ENCODE results near the gene SLC29A4. TPM values are rescaled to one million over a fixed set of nuclear protein-coding genes. Genes with fewer than 3 reads are reported as not detected.

SLC29A4 gene
- total RNA-seq, 2 donors from 2014 or later: 0.14 to 0.21 TPM

GRCh38 chr7:5352440-5353010, 69.8 kb downstream of the SLC29A4 start:
- H3K36me3 ChIP-seq: peaks cover 52% of the 10 kb centered on the region
- no peak overlapping the region for H3K27ac ChIP-seq
- H3K4me1 ChIP-seq (ENCODE audit: control insufficient read depth in 1 of 2, low read depth in 2 of 2): peaks cover 7 to 44% of the 10 kb centered on the region in 2 donors
- no peaks in the 10 kb centered on the region for H3K27me3 ChIP-seq (replicated peaks; ENCODE audit: insufficient read depth)
- no peaks in the 10 kb centered on the region for H3K9me3 ChIP-seq
- no peak overlapping the region for H3K4me3 ChIP-seq
- DNase-seq (ENCODE audit: low spot score): no peak
- no peak for TF ChIP-seq CTCF (IDR thresholded peaks at IDR 0.05)
- ATAC-seq (ENCODE audit: insufficient number of reproducible peaks, low FRiP score, low read depth): no peak

GRCh38 chr7:5354460-5355232, 71.9 kb downstream of the SLC29A4 start:
- Histone ChIP-seq H3K36me3 (peaks cover 54% of the 10 kb centered on the region), H3K27me3 (replicated peaks; ENCODE audit: insufficient read depth) (no peaks in the 10 kb centered on the region), H3K4me1 (ENCODE audit: control insufficient read depth in 1 of 2, low read depth in 2 of 2) (peaks cover 7 to 63% of the 10 kb centered on the region in 2 donors), H3K27ac (no peak overlapping the region), H3K9me3 (no peaks in the 10 kb centered on the region), H3K4me3 (peak overlapping the region; percentile 3)
- DNase-seq (ENCODE audit: low spot score) (no peak), ATAC-seq (ENCODE audit: insufficient number of reproducible peaks, low FRiP score, low read depth) (no peak)
- no peak for TF ChIP-seq CTCF (IDR thresholded peaks at IDR 0.05)

Other genes with a start within 250 kb of the SLC29A4 start
- gene RBAK, start 237.1 kb upstream of the SLC29A4 start, total RNA-seq: 10 to 100 TPM in 1 of 2 donors, 1 to 10 TPM in 1; 8.3 to 15.9 TPM
- 10 to 100 TPM; 38.4 to 55.4 TPM for gene WIPI2, start 92.7 kb upstream of the SLC29A4 start, total RNA-seq
- 100 to 1,000 TPM; 182 to 244 TPM for gene TNRC18, start 140.9 kb downstream of the SLC29A4 start, total RNA-seq
- 1 to 10 TPM; 7.2 to 8.1 TPM for gene FBXL18, start 230.9 kb downstream of the SLC29A4 start, total RNA-seq
- over 10,000 TPM in 1 of 2 donors, 1,000 to 10,000 TPM in 1; 7,643 to 10,126 TPM for gene ACTB, start 247.7 kb downstream of the SLC29A4 start, total RNA-seq

All from thoracic aorta (tissue), 2 donors.